NCI-H2029 treated with DMSO at 0.1 percent for 48 hours (cell line): ENCODE data around the gene BZW2.

Source experiments
- DNase-seq: peaks from one replicate; lab custom pipeline; 2025; lab: John Stamatoyannopoulos, UW

The BZW2 gene

GRCh38 chr7:16753102-16753931 lies 107.3 kb downstream of the BZW2 start, which contains the start of gene TSPAN13:
Gene TSPAN13 (plus strand): TSS chr7:16753755. CDS start chr7:16753968, 213 bp downstream.
- DNase-seq: peak; percentile 80

GRCh38 chr7:16753932-16754855 lies 108.2 kb downstream of the BZW2 start:
- DNase-seq: peak; percentile 27

DNA sequence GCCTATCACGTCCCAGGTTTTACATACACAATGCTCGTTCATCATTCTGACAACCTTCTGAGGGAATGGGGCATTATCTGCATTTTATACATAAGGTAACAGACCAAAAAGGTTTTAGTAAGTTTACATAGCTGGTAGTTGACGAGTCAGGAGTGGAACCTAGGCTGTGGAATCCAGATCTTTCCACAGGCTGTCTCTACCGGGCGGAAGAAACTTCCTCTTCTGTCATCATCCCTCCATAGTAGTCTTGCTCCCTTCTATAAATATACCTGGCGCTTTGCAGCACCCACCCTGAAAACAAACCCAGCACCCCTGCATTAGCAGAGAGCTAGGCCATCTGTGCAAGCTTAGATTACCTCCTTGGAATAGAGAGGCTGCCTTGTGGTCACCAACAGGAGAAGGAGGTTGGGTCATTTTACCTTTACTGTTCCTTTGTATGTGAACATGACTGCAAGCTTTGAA lies 108.9 kb downstream of the BZW2 start:
- DNase-seq: no peak

- DNase-seq: no peak
These were observed 109.4 kb downstream of the BZW2 start for GRCh38 chr7:16755397-16755796.
